NCI-H1436 (cell line): ENCODE data around the gene ZIC5.

Experiments
- DNase-seq: peaks from one replicate; lab custom pipeline; 2025; lab: John Stamatoyannopoulos, UW

ZIC5 gene

DNA sequence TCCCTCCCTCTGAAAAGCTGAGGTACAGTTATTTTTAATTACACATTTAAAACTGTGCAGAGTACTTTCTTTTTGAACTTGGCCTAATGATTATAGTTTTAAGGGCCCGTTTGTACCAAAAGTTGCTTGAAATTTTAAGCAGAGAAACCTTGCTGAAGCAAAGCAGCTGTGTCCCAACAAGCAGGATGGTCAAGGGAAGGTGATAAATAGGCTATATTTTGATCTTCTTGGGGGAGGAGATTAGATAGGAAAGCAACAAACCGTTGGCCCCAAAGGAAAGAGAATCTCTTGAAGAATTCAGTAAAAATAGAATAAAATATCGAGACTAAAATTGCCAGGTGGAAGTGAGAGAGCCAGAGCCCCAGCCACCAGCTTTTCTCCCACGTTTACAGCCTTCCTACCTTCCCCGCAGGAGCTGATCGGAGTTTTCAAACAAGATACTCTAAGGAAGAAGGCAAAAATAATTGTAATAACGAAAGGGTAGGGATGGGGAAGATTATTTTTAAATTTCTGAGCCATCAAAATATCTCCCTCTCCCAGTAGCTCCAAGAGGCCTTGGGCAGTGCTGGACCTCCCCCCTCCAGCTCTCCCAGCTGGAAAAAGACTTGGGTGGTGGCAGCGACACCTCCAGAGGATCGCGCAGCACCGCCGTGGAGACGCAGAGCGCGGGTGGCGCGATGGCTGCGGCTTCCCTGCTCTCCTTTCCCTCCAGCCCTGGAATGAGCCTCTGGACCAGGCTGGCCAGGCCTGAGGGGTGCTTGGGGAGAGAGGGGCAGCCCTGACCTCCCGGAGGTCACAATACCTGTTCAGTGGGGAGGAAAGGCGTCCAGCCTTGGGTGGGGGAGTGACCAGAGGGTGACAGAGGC, 15.8 kb upstream of the ZIC5 start:
- DNase-seq: no peak

DNA sequence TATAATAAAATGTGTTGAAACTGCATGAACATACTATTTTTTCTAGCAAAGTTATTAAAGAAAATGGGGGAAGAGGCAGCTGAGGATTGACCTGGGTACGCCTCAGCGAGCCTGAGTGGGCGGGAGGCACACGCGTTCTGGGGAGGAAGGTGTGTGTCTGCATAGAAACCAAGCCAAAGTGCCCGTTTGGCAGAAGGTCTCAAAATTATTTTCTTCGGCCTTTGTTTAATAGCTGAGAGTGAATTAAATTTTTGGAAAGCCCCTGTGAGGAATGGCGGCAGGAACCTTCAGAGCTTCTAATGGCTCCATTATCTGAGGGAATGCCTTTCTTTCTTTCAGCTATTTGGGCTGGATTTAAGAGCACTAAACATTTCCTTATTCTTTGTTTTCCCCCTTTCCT, 15.2 kb upstream of the ZIC5 start:
- no peak for DNase-seq

DNA sequence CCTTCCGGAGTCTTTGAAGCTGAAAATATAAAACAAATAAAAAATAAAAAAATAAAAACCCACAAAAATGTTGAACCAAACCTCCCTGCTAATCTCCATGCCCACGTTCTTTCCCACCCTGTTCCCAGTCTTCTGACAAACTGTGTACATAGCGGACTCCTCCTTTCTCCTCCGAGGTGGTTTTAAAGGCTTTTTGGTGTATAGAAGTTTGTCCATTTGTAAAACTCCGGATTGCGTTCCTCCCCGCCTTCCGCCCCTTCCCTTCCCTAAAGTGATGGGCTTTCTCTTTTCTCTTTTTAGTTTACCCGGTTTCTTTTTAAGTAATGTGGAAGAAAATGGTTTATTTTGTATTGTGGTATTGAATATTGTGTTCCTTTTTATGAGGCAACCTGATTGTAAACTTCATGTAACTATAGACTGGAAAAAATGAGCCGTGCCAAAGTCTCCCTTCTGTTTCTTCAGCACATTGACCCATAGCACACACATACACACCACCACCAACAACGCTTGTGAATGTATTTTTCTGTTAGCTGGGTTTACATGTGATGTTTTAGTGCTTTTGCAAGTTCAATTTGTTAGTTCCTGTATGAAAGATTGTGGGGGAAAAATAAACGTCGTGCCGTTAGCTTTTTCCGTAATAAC, 14.4 kb upstream of the ZIC5 start:
- DNase-seq: no peak

- DNase-seq: no peak
Observed at GRCh38 chr13:99985241-99985874, 13.8 kb upstream of the ZIC5 start.

GRCh38 chr13:99984461-99985240, 13.1 kb upstream of the ZIC5 start:
- no peak for DNase-seq

GRCh38 chr13:99983499-99984401, 12.2 kb upstream of the ZIC5 start:
- no peak for DNase-seq

DNA sequence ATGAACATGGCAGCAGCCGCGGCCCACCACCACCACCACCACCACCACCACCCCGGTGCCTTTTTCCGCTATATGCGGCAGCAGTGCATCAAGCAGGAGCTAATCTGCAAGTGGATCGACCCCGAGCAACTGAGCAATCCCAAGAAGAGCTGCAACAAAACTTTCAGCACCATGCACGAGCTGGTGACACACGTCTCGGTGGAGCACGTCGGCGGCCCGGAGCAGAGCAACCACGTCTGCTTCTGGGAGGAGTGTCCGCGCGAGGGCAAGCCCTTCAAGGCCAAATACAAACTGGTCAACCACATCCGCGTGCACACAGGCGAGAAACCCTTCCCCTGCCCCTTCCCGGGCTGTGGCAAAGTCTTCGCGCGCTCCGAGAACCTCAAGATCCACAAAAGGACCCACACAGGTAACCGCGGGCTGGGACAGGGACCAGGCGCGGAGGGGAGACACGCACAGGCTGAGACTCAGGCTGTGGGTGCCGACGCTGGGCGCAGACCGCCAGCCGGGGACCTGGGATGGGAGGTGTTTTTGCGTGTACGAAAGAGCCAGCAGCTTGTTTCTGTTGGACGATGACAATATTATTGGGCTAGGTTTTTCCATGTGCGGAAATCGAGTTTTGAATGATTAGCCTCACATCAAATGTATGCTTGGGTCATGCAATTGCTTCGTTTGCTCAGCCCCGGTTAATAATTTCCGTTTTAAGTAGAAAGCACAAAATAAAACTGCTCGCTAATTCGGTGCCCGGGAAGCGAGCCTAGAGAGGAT, 11.3 kb upstream of the ZIC5 start:
- DNase-seq: no peak

DNA sequence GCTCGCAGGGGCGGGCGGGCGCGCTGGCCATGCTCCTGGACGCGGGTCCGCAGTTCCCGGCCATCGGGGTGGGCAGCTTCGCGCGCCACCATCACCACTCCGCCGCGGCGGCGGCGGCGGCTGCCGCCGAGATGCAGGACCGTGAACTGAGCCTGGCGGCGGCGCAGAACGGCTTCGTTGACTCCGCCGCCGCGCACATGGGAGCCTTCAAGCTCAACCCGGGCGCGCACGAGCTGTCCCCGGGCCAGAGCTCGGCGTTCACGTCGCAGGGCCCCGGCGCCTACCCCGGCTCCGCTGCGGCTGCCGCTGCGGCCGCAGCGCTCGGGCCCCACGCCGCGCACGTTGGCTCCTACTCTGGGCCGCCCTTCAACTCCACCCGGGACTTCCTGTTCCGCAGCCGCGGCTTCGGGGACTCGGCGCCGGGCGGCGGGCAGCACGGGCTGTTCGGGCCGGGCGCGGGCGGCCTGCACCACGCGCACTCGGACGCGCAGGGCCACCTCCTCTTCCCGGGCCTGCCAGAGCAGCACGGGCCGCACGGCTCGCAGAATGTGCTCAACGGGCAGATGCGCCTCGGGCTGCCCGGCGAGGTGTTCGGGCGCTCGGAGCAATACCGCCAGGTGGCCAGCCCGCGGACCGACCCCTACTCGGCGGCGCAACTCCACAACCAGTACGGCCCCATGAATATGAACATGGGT, 10.6 kb upstream of the ZIC5 start:
- DNase-seq: no peak

DNA sequence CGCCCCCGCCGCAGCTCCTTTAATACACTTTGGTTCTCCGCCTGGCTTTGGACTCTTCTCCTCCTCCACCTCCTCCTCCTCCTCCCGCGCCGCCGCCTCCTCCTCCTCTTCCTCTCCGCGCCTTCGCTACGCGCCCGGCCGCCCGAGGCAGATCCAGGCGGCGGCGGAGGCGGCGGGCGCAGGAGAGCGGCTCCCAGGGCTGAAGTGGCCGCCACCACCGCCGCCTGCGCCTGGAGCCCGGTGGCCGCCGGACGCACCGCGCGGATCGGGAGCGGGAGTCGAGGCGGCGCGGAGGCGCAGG, 10.1 kb upstream of the ZIC5 start, which contains the start of gene ZIC2:
TSS of gene ZIC2 (plus strand) at position 50 of the 301 bp plus-strand sequence. CDS start 281 bp downstream, outside the sequence.
- DNase-seq: no peak

- no peak for DNase-seq
Observed at GRCh38 chr13:99980824-99981734, 9.5 kb upstream of the ZIC5 start.

- DNase-seq: peak; percentile 69
Observed at GRCh38 chr13:99980201-99980823, 8.7 kb upstream of the ZIC5 start.

DNA sequence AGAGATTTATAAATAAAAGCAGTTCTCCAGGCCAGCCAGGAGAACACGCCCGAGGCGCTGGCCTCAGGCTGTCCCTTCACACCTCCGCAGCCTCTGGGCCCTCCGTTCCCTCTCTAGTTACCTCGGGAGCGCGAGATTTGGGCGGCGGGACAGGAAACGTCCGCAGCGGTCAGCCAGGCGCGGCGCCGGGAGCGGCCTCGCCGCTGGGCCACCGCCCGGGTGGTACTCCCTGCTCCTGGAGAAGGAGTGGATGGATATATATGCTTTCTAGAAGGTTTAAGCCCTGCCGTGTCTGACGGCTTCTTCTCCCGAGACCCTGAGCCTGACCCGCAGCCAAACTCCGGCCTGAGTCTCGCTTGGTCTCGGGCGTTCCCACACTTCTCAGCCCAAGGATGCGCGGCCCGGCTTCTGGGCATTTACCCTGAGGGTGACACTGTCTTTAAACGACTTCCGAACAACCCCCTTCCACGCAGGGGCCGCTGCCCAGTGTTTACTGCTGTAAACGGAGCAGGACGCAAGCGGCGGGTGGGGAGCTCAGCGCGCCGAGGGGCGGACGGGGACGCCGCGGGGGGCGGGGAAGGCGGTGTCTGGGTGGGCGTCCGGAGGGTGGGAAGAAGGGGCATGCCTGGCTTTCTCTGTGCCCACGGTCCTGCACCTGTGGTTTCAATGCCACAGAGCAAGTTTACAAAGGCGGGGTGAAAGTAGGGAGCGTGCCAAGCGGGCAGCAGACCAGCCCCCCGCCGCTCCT, 8.1 kb upstream of the ZIC5 start:
- DNase-seq: no peak

GRCh38 chr13:99978799-99979452, 7.4 kb upstream of the ZIC5 start:
- no peak for DNase-seq

GRCh38 chr13:99977912-99978798, 6.6 kb upstream of the ZIC5 start:
- no peak for DNase-seq

DNA sequence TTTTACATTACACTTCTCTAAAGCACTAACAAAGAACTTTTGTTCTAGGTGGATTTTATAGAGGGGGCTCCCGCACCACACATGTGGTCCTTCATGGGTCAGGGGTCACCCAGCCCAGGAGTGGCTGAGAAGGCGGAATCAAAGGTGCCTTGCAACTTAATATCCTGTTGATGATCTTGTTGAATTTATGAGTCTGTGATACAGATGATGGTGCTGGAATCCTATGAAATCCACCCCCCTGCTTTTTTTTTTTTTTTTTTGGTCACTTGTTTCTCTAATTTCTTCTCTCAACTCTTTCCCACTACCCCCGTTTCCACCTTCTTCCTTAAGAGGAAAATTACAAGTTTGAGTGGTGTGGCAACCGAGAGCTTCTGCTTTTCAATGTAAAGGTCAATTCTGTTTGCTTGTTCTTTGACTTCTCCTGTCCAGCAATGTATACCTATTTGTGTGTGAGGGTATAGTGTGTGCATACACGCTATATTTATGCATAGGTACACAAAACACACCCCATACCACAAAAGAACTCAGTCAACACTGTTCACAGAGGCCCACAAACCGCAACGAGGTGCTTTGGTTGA, 5.9 kb upstream of the ZIC5 start:
- no peak for DNase-seq

- DNase-seq: no peak
Observed at GRCh38 chr13:99976575-99976974, 5.0 kb upstream of the ZIC5 start.
